Activated T-cell treated with anti-CD3 and anti-CD28 coated beads, Interleukin-2, amount 50 U/mL, for 4 hours (primary cell): Measurements from ENCODE around the gene HSD17B10. TPM values are rescaled to one million over a fixed set of nuclear protein-coding genes. Genes with fewer than 3 reads are reported as not detected.
A peak's percentile ranks its signal among the peaks of the same experiment; 100 is the strongest.

Experiments
- ATAC-seq, 2 donors: fragments of 200-7000 bp; cut with Tn5 transposase; one replicate each; pipeline ENCODE4 v1.10.0; 2021
- DNase-seq: peaks from one replicate; pipeline ENCODE4 v3.0.0-alpha.2; 2020
- H3K27me3 Mint-ChIP-seq: one replicate; pipeline ENCODE4 v1.8.0; 2021; ENCODE audit warnings: low read depth, mixed read lengths
- H3K36me3 Mint-ChIP-seq: one replicate; pipeline ENCODE4 v1.8.0; 2022; ENCODE audit warnings: mixed read lengths; ENCODE audit not compliant: insufficient read depth
- H3K4me1 Mint-ChIP-seq: one replicate; pipeline ENCODE4 v1.8.0; 2021; ENCODE audit warnings: low read depth, mixed read lengths
- H3K4me3 Mint-ChIP-seq: one replicate; pipeline ENCODE4 v1.8.0; 2021; ENCODE audit warnings: mild to moderate bottlenecking, moderate library complexity, mixed read lengths
- H3K9me3 Mint-ChIP-seq: one replicate; pipeline ENCODE4 v1.8.0; 2021; ENCODE audit warnings: mixed read lengths
- total RNA-seq, 3 donors: library from RNA; stranded (reverse); gene quantifications; one replicate each; pipeline ENCODE4 v1.2.1, GENCODE V29; 2021

HSD17B10 gene
- total RNA-seq, 3 donors from 2014 or later: 188 to 205 (median 188) TPM

GRCh38 chrX:53442322-53442631 is 8.1 kb upstream of the HSD17B10 start:
- ATAC-seq (no peak), DNase-seq (no peak)
- H3K4me1 Mint-ChIP-seq: peaks cover 7% of the 10 kb centered on the region
- no peaks in the 10 kb centered on the region for H3K36me3 Mint-ChIP-seq
- H3K27me3 Mint-ChIP-seq: no peaks in the 10 kb centered on the region
- peak overlapping the region; percentile 37 for H3K4me3 Mint-ChIP-seq
- no peaks in the 10 kb centered on the region for H3K9me3 Mint-ChIP-seq

GRCh38 chrX:53441531-53442321 is 7.6 kb upstream of the HSD17B10 start:
- Mint-ChIP-seq H3K36me3 (no peaks in the 10 kb centered on the region), H3K4me1 (peaks cover 7% of the 10 kb centered on the region), H3K4me3 (peak overlapping the region; percentile 77), H3K27me3 (no peaks in the 10 kb centered on the region), H3K9me3 (no peaks in the 10 kb centered on the region)
- DNase-seq (peak; percentile 64), ATAC-seq (peak; percentile 83 to 87)

- Mint-ChIP-seq H3K4me1 (peaks cover 10% of the 10 kb centered on the region), H3K9me3 (no peaks in the 10 kb centered on the region), H3K36me3 (no peaks in the 10 kb centered on the region), H3K4me3 (peak overlapping the region; percentile 77), H3K27me3 (no peaks in the 10 kb centered on the region)
- DNase-seq: peak; percentile 19
- ATAC-seq: peak in 1 of 2 donors; percentile 41
Measured at GRCh38 chrX:53440621-53441517, 6.7 kb upstream of the HSD17B10 start.

- no peak for ATAC-seq
- no peak for DNase-seq
- Mint-ChIP-seq H3K36me3 (no peaks in the 10 kb centered on the region), H3K9me3 (no peaks in the 10 kb centered on the region), H3K27me3 (no peaks in the 10 kb centered on the region), H3K4me1 (peaks cover 10% of the 10 kb centered on the region), H3K4me3 (peak overlapping the region; percentile 29)
Measured at GRCh38 chrX:53440101-53440500, 5.9 kb upstream of the HSD17B10 start.

GRCh38 chrX:53438832-53439230 is 4.7 kb upstream of the HSD17B10 start:
- Mint-ChIP-seq H3K27me3 (no peaks in the 10 kb centered on the region), H3K4me3 (no peak overlapping the region), H3K9me3 (no peaks in the 10 kb centered on the region), H3K36me3 (no peaks in the 10 kb centered on the region), H3K4me1 (peaks cover 18% of the 10 kb centered on the region)
- DNase-seq: no peak
- no peak for ATAC-seq

GRCh38 chrX:53438174-53438831 is 4.1 kb upstream of the HSD17B10 start:
- ATAC-seq (no peak), DNase-seq (no peak)
- H3K9me3 Mint-ChIP-seq: no peaks in the 10 kb centered on the region
- no peak overlapping the region for H3K4me3 Mint-ChIP-seq
- peaks cover 20% of the 10 kb centered on the region for H3K4me1 Mint-ChIP-seq
- no peaks in the 10 kb centered on the region for H3K36me3 Mint-ChIP-seq
- no peaks in the 10 kb centered on the region for H3K27me3 Mint-ChIP-seq

- no peaks in the 10 kb centered on the region for H3K9me3 Mint-ChIP-seq
- peaks cover 22% of the 10 kb centered on the region for H3K4me1 Mint-ChIP-seq
- H3K27me3 Mint-ChIP-seq: no peaks in the 10 kb centered on the region
- no peak overlapping the region for H3K4me3 Mint-ChIP-seq
- DNase-seq: no peak
- no peaks in the 10 kb centered on the region for H3K36me3 Mint-ChIP-seq
- no peak for ATAC-seq
Measured at GRCh38 chrX:53437206-53437605, 3.0 kb upstream of the HSD17B10 start.

GRCh38 chrX:53435997-53436396 is 1.8 kb upstream of the HSD17B10 start:
- Mint-ChIP-seq H3K4me1 (peaks cover 20% of the 10 kb centered on the region), H3K27me3 (no peaks in the 10 kb centered on the region), H3K9me3 (no peaks in the 10 kb centered on the region), H3K36me3 (no peaks in the 10 kb centered on the region), H3K4me3 (no peak overlapping the region)
- ATAC-seq (peak; percentile 61 to 66), DNase-seq (peak; percentile 58)

- DNase-seq: no peak
- Mint-ChIP-seq H3K9me3 (no peaks in the 10 kb centered on the region), H3K27me3 (no peaks in the 10 kb centered on the region), H3K4me1 (peaks cover 12% of the 10 kb centered on the region), H3K36me3 (peaks cover 4% of the 10 kb centered on the region), H3K4me3 (no peak overlapping the region)
- ATAC-seq: no peak
Measured at GRCh38 chrX:53430231-53430630, 3.9 kb downstream of the HSD17B10 start.

GRCh38 chrX:53429755-53430154 is 4.4 kb downstream of the HSD17B10 start:
- H3K27me3 Mint-ChIP-seq: no peaks in the 10 kb centered on the region
- no peak for ATAC-seq
- no peaks in the 10 kb centered on the region for H3K9me3 Mint-ChIP-seq
- H3K36me3 Mint-ChIP-seq: peaks cover 4% of the 10 kb centered on the region
- H3K4me1 Mint-ChIP-seq: peaks cover 10% of the 10 kb centered on the region
- no peak overlapping the region for H3K4me3 Mint-ChIP-seq
- no peak for DNase-seq

GRCh38 chrX:53422861-53423306 is 11.3 kb downstream of the HSD17B10 start, which contains the start of gene RIBC1:
Gene RIBC1 (plus strand): TSS chrX:53422873. CDS start chrX:53426277, 3,404 bp downstream.
- H3K9me3 Mint-ChIP-seq: no peaks in the 10 kb centered on the region
- H3K27me3 Mint-ChIP-seq: no peaks in the 10 kb centered on the region
- no peak for ATAC-seq
- H3K4me3 Mint-ChIP-seq: peak within 1 kb of the TSS; percentile 96
- peaks cover 22% of the 10 kb centered on the region for H3K4me1 Mint-ChIP-seq
- no peak for DNase-seq
- peaks cover 2% of the 10 kb centered on the region for H3K36me3 Mint-ChIP-seq

GRCh38 chrX:53422086-53422860 is 11.9 kb downstream of the HSD17B10 start, which contains the start of gene SMC1A:
Gene SMC1A (minus strand): TSS chrX:53422654. CDS start chrX:53422600, 54 bp downstream.
- Mint-ChIP-seq H3K27me3 (no peaks in the 10 kb centered on the region), H3K9me3 (no peaks in the 10 kb centered on the region), H3K4me1 (peaks cover 26% of the 10 kb centered on the region), H3K4me3 (peak within 1 kb of the TSS; percentile 96), H3K36me3 (peaks cover 2% of the 10 kb centered on the region)
- ATAC-seq (peak; percentile 92 to 93), DNase-seq (peak; percentile 98)

- H3K4me3 Mint-ChIP-seq: peak overlapping the region; percentile 96
- H3K4me1 Mint-ChIP-seq: peaks cover 26% of the 10 kb centered on the region
- DNase-seq: no peak
- H3K9me3 Mint-ChIP-seq: no peaks in the 10 kb centered on the region
- H3K27me3 Mint-ChIP-seq: no peaks in the 10 kb centered on the region
- ATAC-seq: peak; percentile 32 to 34
- peaks cover 2% of the 10 kb centered on the region for H3K36me3 Mint-ChIP-seq
Measured at GRCh38 chrX:53421772-53422085, 12.4 kb downstream of the HSD17B10 start.

- Mint-ChIP-seq H3K9me3 (no peaks in the 10 kb centered on the region), H3K36me3 (peaks cover 2% of the 10 kb centered on the region), H3K4me1 (peaks cover 26% of the 10 kb centered on the region), H3K4me3 (peak overlapping the region; percentile 96), H3K27me3 (no peaks in the 10 kb centered on the region)
- no peak for DNase-seq
- no peak for ATAC-seq
Measured at GRCh38 chrX:53421125-53421524, 13.0 kb downstream of the HSD17B10 start.
